ENCODE data around the gene FOXI2.

The FOXI2 gene

GRCh38 chr10:127744956-127745355, 8.0 kb downstream of the FOXI2 start:
- no peak for DNase-seq

GRCh38 chr10:127745861-127746260, 8.9 kb downstream of the FOXI2 start:
- DNase-seq, result no peak

- DNase-seq, result no peak
Observed at GRCh38 chr10:127755753-127756152, 18.8 kb downstream of the FOXI2 start.

GRCh38 chr10:127756264-127756663, 19.3 kb downstream of the FOXI2 start:
- no peak for DNase-seq

GRCh38 chr10:127757033-127757432, 20.0 kb downstream of the FOXI2 start:
- DNase-seq, result no peak

GRCh38 chr10:127759276-127759675, 22.3 kb downstream of the FOXI2 start:
- DNase-seq, result no peak

- DNase-seq, result no peak
Observed at GRCh38 chr10:127762925-127763324, 25.9 kb downstream of the FOXI2 start.

- no peak for DNase-seq
Observed at GRCh38 chr10:127774766-127775559, 38.0 kb downstream of the FOXI2 start.

GRCh38 chr10:127776816-127777215, 39.8 kb downstream of the FOXI2 start:
- DNase-seq, result peak; percentile 51

GRCh38 chr10:127781412-127781811, 44.4 kb downstream of the FOXI2 start:
- DNase-seq, result no peak

- DNase-seq, result no peak
Observed at GRCh38 chr10:127787873-127788272, 50.9 kb downstream of the FOXI2 start.

- DNase-seq, result no peak
Observed at GRCh38 chr10:127790066-127790624, 53.2 kb downstream of the FOXI2 start.
